ENCODE results near the gene DOLPP1.

DNA sequence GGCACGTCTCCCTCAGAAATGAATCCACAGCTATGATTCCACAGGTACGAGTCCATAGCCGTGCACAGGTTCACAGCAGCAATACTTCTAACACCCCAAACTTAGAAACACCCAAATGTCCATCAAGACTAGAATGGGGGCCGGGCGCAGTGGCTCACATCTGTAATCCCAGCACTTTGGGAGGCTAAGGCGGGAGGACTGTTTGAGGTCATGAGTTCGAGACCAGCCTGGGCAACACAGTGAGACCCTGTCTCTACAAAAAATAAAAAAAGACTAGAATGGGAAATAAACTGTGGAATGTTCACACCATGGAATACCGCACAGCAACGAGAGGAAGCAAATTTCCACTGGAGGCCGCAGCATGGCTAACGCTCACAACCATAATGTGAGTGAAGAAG, 4.3 kb upstream of the DOLPP1 start:
- TF ChIP-seq, protein P1, sequence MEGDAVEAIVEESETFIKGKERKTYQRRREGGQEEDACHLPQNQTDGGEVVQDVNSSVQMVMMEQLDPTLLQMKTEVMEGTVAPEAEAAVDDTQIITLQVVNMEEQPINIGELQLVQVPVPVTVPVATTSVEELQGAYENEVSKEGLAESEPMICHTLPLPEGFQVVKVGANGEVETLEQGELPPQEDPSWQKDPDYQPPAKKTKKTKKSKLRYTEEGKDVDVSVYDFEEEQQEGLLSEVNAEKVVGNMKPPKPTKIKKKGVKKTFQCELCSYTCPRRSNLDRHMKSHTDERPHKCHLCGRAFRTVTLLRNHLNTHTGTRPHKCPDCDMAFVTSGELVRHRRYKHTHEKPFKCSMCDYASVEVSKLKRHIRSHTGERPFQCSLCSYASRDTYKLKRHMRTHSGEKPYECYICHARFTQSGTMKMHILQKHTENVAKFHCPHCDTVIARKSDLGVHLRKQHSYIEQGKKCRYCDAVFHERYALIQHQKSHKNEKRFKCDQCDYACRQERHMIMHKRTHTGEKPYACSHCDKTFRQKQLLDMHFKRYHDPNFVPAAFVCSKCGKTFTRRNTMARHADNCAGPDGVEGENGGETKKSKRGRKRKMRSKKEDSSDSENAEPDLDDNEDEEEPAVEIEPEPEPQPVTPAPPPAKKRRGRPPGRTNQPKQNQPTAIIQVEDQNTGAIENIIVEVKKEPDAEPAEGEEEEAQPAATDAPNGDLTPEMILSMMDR (IDR thresholded peaks at IDR 0.05) = no peak
- TF ChIP-seq POLR2A (IDR thresholded peaks at IDR 0.05) = no peak
